DOHH2 (cell line): ENCODE measurements around the gene DNMT1.
"Not testable (repeated sequence)": the region's sequence is repeated elsewhere in the genome, so short reads cannot be mapped to it uniquely, and the experiment has no call there.

Source experiments
- H3F3A ChIP-seq: fragments of 200-600 bp; sonication (generic), shearing (Covaris generic); 2 replicates; pipeline ENCODE4 v1.6.0; 2016; ENCODE audit warnings: antibody characterized with exemption, mild to moderate bottlenecking; ENCODE audit not compliant: control insufficient read depth, insufficient read depth
- H3K27ac ChIP-seq: fragments of 200-600 bp; sonication (generic); 2 replicates; pipeline ENCODE4 v1.5.1; 2014; ENCODE audit warnings: low read depth, mild to moderate bottlenecking, low read length, moderate library complexity
- H3K27me3 ChIP-seq: fragments of 200-600 bp; sonication (generic); 2 replicates; pipeline ENCODE4 v1.6.1; 2014; ENCODE audit warnings: mild to moderate bottlenecking, low read length, mixed read lengths; ENCODE audit not compliant: control insufficient read depth
- H3K36me3 ChIP-seq: fragments of 200-600 bp; sonication (generic); 2 replicates; pipeline ENCODE4 v1.6.1; 2014; ENCODE audit warnings: mild to moderate bottlenecking, low read length, moderate library complexity, mixed read lengths; ENCODE audit not compliant: control insufficient read depth
- H3K4me1 ChIP-seq: fragments of 200-600 bp; sonication (generic); 2 replicates; pipeline ENCODE4 v1.6.1; 2014; ENCODE audit warnings: mild to moderate bottlenecking, low read length, mixed read lengths; ENCODE audit not compliant: control insufficient read depth
- H3K4me2 ChIP-seq: fragments of 200-600 bp; sonication (generic); 2 replicates; pipeline ENCODE4 v1.6.0; 2014; ENCODE audit warnings: mild to moderate bottlenecking, low read length, moderate library complexity
- H3K4me3 ChIP-seq: fragments of 200-600 bp; sonication (generic); 2 replicates; pipeline ENCODE4 v1.5.1; 2014; ENCODE audit warnings: mild to moderate bottlenecking, low read length, mixed read lengths
- H3K79me2 ChIP-seq: fragments of 200-600 bp; sonication (generic); 2 replicates; pipeline ENCODE4 v1.6.1; 2014; ENCODE audit warnings: mild to moderate bottlenecking, low read length, mixed read lengths; ENCODE audit not compliant: control insufficient read depth
- H3K9me2 ChIP-seq: fragments of 200-600 bp; sonication (generic); replicated peaks from 2 replicates; pipeline ENCODE4 v1.6.1; 2014; ENCODE audit warnings: mild to moderate bottlenecking, low read length, mixed read lengths; ENCODE audit not compliant: control insufficient read depth
- H3K9me3 ChIP-seq: fragments of 200-600 bp; sonication (generic); 2 replicates; pipeline ENCODE4 v1.6.1; 2014; ENCODE audit warnings: antibody characterized with exemption, low read length, mixed read lengths; ENCODE audit not compliant: control insufficient read depth, insufficient read depth
- H4K20me1 ChIP-seq: fragments of 200-600 bp; sonication (generic); 2 replicates; pipeline ENCODE4 v1.6.0; 2014; ENCODE audit warnings: low read depth, mild to moderate bottlenecking, antibody characterized with exemption, low read length, moderate library complexity; ENCODE audit not compliant: control insufficient read depth, insufficient read depth
- CTCF ChIP-seq: fragments of 200-600 bp; sonication (generic); IDR thresholded peaks from one replicate; pipeline ENCODE4 v1.5.1; 2014; ENCODE audit warnings: antibody characterized with exemption, mild to moderate bottlenecking, low read depth, low read length; ENCODE audit not compliant: poor library complexity, severe bottlenecking
- EZH2phosphoT487 ChIP-seq: fragments of 200-600 bp; sonication (generic); IDR thresholded peaks from 2 replicates; pipeline ENCODE4 v1.6.1; 2017; ENCODE audit warnings: borderline replicate concordance, mild to moderate bottlenecking, antibody characterized with exemption, low read length, moderate library complexity, mixed read lengths

Gene DNMT1

DNA sequence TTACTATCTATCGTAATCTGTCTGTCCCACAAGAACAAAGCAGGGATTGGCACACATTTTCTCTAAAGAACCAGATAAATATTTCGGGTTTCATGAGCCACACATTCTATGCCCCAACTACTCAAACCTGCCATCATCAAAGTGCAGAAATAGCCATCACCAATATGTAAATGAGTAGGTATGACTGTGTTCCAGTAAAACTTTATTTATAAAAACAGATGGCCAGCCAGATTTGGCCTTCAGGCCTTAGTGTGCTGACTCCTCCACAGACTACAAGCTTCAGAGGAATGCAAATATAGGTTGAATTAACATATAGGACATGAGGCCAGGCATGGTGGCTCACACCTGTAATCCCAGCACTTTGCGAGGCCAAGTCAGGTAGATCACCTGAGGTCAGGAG is 8.9 kb upstream of the DNMT1 start:
- Histone ChIP-seq H3K4me3 (peak overlapping the region; percentile 6), H3K4me2 (peak overlapping the region; percentile 70), H4K20me1 (no peaks in the 10 kb centered on the region), H3F3A (peaks cover 29% of the 10 kb centered on the region), H3K9me3 (no peaks in the 10 kb centered on the region), H3K27ac (peak overlapping the region; percentile 94), H3K36me3 (peaks cover 7% of the 10 kb centered on the region; the same call in 1 of the 2 replicates), H3K9me2 (no peaks in the 10 kb centered on the region), H3K4me1 (peaks cover 76% of the 10 kb centered on the region), H3K27me3 (no peaks in the 10 kb centered on the region), H3K79me2 (peaks cover 40% of the 10 kb centered on the region)
- TF ChIP-seq EZH2phosphoT487 = no peak
- TF ChIP-seq CTCF = no peak

DNA sequence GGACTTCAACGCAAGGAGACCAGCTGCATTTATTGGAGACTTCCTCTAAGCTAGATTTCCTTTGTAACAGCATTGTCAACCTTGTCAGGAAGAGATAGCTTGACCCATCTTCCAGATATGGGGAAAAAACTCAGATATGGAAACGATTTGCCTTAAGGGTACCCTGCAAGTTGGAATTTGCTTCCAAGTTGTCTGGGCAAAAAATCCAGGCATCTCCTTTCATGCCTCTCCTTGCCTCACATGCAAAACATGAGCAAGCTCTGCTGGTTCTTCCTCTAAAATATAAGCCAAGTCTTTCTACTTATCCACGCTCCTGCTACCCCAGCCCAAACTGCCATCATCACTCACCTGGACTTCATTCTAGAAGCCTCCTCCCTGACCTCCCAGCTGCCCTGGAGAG is 6.4 kb upstream of the DNMT1 start:
- H3K4me3 ChIP-seq = peak overlapping the region; percentile 57
- no peaks in the 10 kb centered on the region for H3K9me2 ChIP-seq
- H3K36me3 ChIP-seq = peaks cover 4% of the 10 kb centered on the region
- H3K27ac ChIP-seq = peak overlapping the region; percentile 94
- no peaks in the 10 kb centered on the region for H3K9me3 ChIP-seq
- peak overlapping the region; percentile 70 for H3K4me2 ChIP-seq
- peaks cover 45% of the 10 kb centered on the region for H3K79me2 ChIP-seq
- H3F3A ChIP-seq = peaks cover 50% of the 10 kb centered on the region
- TF ChIP-seq CTCF = no peak
- TF ChIP-seq EZH2phosphoT487 = no peak
- H3K4me1 ChIP-seq = peaks cover 95% of the 10 kb centered on the region
- no peaks in the 10 kb centered on the region for H3K27me3 ChIP-seq
- no peaks in the 10 kb centered on the region for H4K20me1 ChIP-seq

DNA sequence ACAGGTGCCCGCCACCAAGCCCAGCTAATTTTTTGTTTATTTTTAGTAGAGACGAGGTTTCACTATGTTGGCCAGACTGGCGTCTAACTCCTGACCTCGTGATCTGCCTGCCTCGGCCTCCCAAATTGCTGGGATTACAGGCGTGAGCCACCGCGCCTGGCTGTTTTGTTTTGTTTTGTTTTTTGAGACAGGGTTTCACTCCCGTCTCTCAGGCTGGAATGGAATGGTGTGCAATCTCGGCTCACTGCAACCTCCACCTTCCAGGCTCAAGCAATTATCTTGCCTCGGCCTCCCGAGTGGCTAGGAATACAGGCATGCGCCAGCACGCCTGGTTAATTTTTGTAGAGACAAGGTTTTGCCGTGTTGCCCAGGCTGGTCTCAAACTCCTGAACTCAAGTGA is 5.3 kb upstream of the DNMT1 start:
- not testable (repeated sequence) for H3K9me3 ChIP-seq, H3K27me3 ChIP-seq, H3K9me2 ChIP-seq, H4K20me1 ChIP-seq, H3K36me3 ChIP-seq
- peak overlapping the region; percentile 94 for H3K27ac ChIP-seq
- peaks cover 99% of the 10 kb centered on the region for H3K4me1 ChIP-seq
- H3K4me3 ChIP-seq = peak overlapping the region; percentile 57
- peaks cover 56% of the 10 kb centered on the region for H3K79me2 ChIP-seq
- H3F3A ChIP-seq = peaks cover 54% of the 10 kb centered on the region
- H3K4me2 ChIP-seq = peak overlapping the region; percentile 70

- H3K9me3 ChIP-seq, H4K20me1 ChIP-seq, H3K27me3 ChIP-seq, H3K9me2 ChIP-seq: not testable (repeated sequence)
- Histone ChIP-seq H3K27ac (peak overlapping the region; percentile 94), H3K4me2 (peak overlapping the region; percentile 70), H3K4me1 (peaks cover 91% of the 10 kb centered on the region), H3K36me3 (peaks cover 16% of the 10 kb centered on the region), H3K4me3 (peak overlapping the region; percentile 57), H3K79me2 (peaks cover 66% of the 10 kb centered on the region), H3F3A (peaks cover 52% of the 10 kb centered on the region)
Measured at GRCh38 chr19:10198889-10199644, 4.3 kb upstream of the DNMT1 start.
